ENCODE results near the gene WDTC1.
"Not testable (repeated sequence)": the region's sequence is repeated elsewhere in the genome, so short reads cannot be mapped to it uniquely, and the experiment has no call there.

Gene WDTC1

GRCh38 chr1:27233667-27234048, 774 bp upstream of the WDTC1 start:
- no peak for DNase-seq (ENCODE audit: extremely low read depth, low read depth)
- peak overlapping the region; percentile 58 for H3K4me3 ChIP-seq (replicated peaks; ENCODE audit: low read depth, low read length)
- TF ChIP-seq CTCF (IDR thresholded peaks at IDR 0.05; ENCODE audit: low read depth, low read length, missing control alignments): no peak

DNA sequence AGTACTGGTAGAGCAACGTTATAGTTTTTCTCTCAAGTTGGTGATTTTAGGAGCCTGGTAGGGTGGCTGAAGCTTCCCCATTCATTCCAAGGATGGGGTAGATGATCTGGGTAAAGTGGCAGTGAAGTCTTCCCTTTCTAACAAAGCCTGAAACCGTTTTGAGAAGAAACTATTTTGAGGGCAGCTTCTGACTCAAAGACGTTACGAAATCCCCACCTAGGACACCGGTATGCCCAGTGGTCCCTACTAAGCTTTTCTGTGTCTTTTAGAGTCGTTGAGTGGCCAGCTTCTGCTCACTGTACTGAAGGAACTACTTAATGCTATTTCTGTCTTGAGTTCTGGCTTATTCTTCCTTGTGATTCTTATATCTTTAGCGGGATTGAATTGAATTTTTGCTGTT, 1.4 kb downstream of the WDTC1 start:
- DNase-seq (ENCODE audit: extremely low read depth, low read depth): no peak
- peak overlapping the region; percentile 58 for H3K4me3 ChIP-seq (replicated peaks; ENCODE audit: low read depth, low read length)
- no peak for TF ChIP-seq CTCF (IDR thresholded peaks at IDR 0.05; ENCODE audit: low read depth, low read length, missing control alignments)

GRCh38 chr1:27237112-27237511, 2.7 kb downstream of the WDTC1 start:
- no peak for TF ChIP-seq CTCF (IDR thresholded peaks at IDR 0.05; ENCODE audit: low read depth, low read length, missing control alignments)
- DNase-seq (ENCODE audit: extremely low read depth, low read depth): no peak
- no peak overlapping the region for H3K4me3 ChIP-seq (replicated peaks; ENCODE audit: low read depth, low read length)

GRCh38 chr1:27238032-27238431, 3.6 kb downstream of the WDTC1 start:
- no peak overlapping the region for H3K4me3 ChIP-seq (replicated peaks; ENCODE audit: low read depth, low read length)
- DNase-seq (ENCODE audit: extremely low read depth, low read depth): no peak
- no peak for TF ChIP-seq CTCF (IDR thresholded peaks at IDR 0.05; ENCODE audit: low read depth, low read length, missing control alignments)

GRCh38 chr1:27241677-27242076, 7.2 kb downstream of the WDTC1 start:
- no peak for TF ChIP-seq CTCF (IDR thresholded peaks at IDR 0.05; ENCODE audit: low read depth, low read length, missing control alignments)
- no peak overlapping the region for H3K4me3 ChIP-seq (replicated peaks; ENCODE audit: low read depth, low read length)
- no peak for DNase-seq (ENCODE audit: extremely low read depth, low read depth)

GRCh38 chr1:27243665-27244064, 9.2 kb downstream of the WDTC1 start:
- not testable (repeated sequence) for H3K4me3 ChIP-seq (replicated peaks; ENCODE audit: low read depth, low read length); DNase-seq (ENCODE audit: extremely low read depth, low read depth)

- no peak for DNase-seq (ENCODE audit: extremely low read depth, low read depth)
- H3K4me3 ChIP-seq (replicated peaks; ENCODE audit: low read depth, low read length): no peak overlapping the region
- no peak for TF ChIP-seq CTCF (IDR thresholded peaks at IDR 0.05; ENCODE audit: low read depth, low read length, missing control alignments)
Measured at GRCh38 chr1:27246194-27246593, 11.8 kb downstream of the WDTC1 start.
